ENCODE measurements around the gene SIRT3. TPM values are rescaled to one million over a fixed set of nuclear protein-coding genes. Genes with fewer than 3 reads are reported as not detected.
A peak's percentile ranks its signal among the peaks of the same experiment; 100 is the strongest.
"Not testable (repeated sequence)": the region's sequence is repeated elsewhere in the genome, so short reads cannot be mapped to it uniquely, and the experiment has no call there.

SIRT3 gene
- total RNA-seq, 1 experiment from 2014 or later = 8.4 TPM

DNA sequence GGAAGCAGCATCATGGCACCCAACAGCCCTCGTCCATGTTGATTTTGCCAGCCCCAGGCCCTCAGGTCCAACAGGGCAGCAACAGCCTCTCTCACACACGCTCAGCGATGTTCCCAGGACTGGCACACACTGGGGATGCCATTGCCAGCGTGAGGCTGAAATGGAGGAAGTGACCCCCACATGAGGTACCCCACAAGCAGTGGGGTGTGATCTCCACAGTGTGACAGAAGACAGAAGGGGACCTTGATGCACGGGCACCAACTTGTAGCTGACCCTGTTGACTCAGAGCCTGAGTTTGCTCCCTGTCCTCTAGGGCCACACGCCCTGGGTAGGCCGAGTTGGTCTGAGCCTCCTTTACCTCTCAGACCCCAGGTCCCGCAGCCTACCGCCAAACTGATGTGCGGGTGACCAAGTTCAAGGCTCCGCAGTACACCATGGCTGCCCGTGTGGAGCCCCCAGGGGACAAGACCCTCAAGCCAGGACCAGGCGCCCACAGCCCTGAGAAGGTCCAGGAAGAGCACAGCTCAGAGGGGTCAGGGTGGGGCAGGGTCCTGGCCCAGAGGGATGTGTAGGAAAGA, 37.0 kb downstream of the SIRT3 start:
- no peak for DNase-seq (ENCODE audit: low read depth, low spot score)
- in situ Hi-C loops (cut with HindIII; ENCODE audit: low pct_unique_long_range_greater_than_20kb, low sequenced_read_pairs) = no loop called here

DNA sequence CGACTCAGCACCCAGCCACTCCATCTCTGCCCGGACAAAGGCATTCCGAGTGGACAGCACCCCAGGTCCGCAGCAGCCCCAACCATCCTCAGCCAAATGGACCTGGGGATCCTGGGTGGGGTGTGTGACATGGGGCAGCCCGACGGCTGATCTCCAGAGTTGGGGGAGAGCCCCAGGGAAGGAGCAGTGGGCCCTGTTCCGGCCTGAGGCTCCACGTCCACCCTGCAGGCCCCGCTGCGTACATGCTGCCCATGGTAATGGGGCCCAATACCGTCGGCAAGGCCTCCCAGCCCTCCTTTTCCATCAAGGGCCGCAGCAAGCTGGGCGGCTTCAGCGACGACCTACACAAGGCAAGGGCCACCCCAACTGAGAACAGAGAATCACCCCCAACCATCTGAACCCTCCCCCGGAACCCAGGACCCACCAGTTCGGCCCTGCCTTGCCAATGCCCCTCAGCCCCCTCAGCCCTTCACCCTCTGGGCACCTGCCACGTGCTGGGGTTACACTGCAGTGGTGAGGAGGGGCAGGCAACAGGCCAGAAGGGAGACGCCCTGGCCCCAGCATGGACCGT, 37.8 kb downstream of the SIRT3 start:
- in situ Hi-C loops (cut with HindIII; ENCODE audit: low pct_unique_long_range_greater_than_20kb, low sequenced_read_pairs) = no loop called here
- DNase-seq (ENCODE audit: low read depth, low spot score) = no peak

- DNase-seq (ENCODE audit: low read depth, low spot score) = no peak
- in situ Hi-C loops (cut with HindIII; ENCODE audit: low pct_unique_long_range_greater_than_20kb, low sequenced_read_pairs) = no loop called here
Measured at GRCh38 chr11:197741-198235, 38.4 kb downstream of the SIRT3 start.

GRCh38 chr11:196786-197731, 39.1 kb downstream of the SIRT3 start:
- in situ Hi-C loops (cut with HindIII; ENCODE audit: low pct_unique_long_range_greater_than_20kb, low sequenced_read_pairs) = no loop called here
- no peak for DNase-seq (ENCODE audit: low read depth, low spot score)

GRCh38 chr11:193481-193880, 42.7 kb downstream of the SIRT3 start:
- DNase-seq (ENCODE audit: low read depth, low spot score); in situ Hi-C loops (cut with HindIII; ENCODE audit: low pct_unique_long_range_greater_than_20kb, low sequenced_read_pairs): not testable (repeated sequence)

DNA sequence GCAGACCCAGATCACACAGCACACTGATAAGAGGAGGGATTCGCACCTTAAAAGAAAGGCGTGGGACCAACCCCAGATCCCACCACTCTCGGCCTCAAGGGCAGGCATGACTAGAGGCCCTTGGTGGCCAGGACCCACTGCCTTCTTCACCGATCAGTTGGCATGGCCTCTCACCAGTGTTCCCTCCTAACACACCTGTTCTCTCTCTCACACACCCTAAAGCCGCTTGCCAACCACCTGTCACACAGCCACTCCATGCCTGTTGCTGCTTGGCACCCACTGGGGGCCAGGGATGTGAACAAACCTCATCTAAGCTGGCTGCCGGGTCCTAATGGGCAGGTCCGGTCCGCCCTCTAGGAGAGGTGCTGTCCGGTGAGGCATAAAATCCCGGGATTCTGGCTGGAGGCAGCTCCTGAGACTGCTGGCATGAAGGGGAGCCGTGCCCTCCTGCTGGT, 43.4 kb downstream of the SIRT3 start, which contains the start of gene SCGB1C1:
SCGB1C1 (plus strand) TSS at position 405 of the 455 bp plus-strand sequence; CDS start at position 427, 22 bp downstream.
- in situ Hi-C loops (cut with HindIII; ENCODE audit: low pct_unique_long_range_greater_than_20kb, low sequenced_read_pairs); DNase-seq (ENCODE audit: low read depth, low spot score): not testable (repeated sequence)

GRCh38 chr11:191490-192478, 44.4 kb downstream of the SIRT3 start:
- in situ Hi-C loops (cut with HindIII; ENCODE audit: low pct_unique_long_range_greater_than_20kb, low sequenced_read_pairs); DNase-seq (ENCODE audit: low read depth, low spot score): not testable (repeated sequence)

- in situ Hi-C loops (cut with HindIII; ENCODE audit: low pct_unique_long_range_greater_than_20kb, low sequenced_read_pairs); DNase-seq (ENCODE audit: low read depth, low spot score): not testable (repeated sequence)
Measured at GRCh38 chr11:190546-190945, 45.6 kb downstream of the SIRT3 start.

- in situ Hi-C loops (cut with HindIII; ENCODE audit: low pct_unique_long_range_greater_than_20kb, low sequenced_read_pairs); DNase-seq (ENCODE audit: low read depth, low spot score): not testable (repeated sequence)
Measured at GRCh38 chr11:189843-190311, 46.3 kb downstream of the SIRT3 start.

GRCh38 chr11:189200-189783, 46.9 kb downstream of the SIRT3 start:
- in situ Hi-C loops (cut with HindIII; ENCODE audit: low pct_unique_long_range_greater_than_20kb, low sequenced_read_pairs) = not testable (repeated sequence)

GRCh38 chr11:180242-180641, 55.9 kb downstream of the SIRT3 start:
- DNase-seq (ENCODE audit: low read depth, low spot score); in situ Hi-C loops (cut with HindIII; ENCODE audit: low pct_unique_long_range_greater_than_20kb, low sequenced_read_pairs): not testable (repeated sequence)

More at GRCh38 chr11:189200-189783, 46.9 kb downstream of the SIRT3 start:
- DNase-seq (ENCODE audit: low read depth, low spot score) = peak; percentile 89

Other genes starting within 250 kb of the SIRT3 start
- not detected in 2 replicates for gene SCGB1C1, start 43.3 kb downstream of the SIRT3 start, total RNA-seq (2014; rRNA removed; shearing (Covaris generic))
- gene BET1L, start 28.9 kb downstream of the SIRT3 start, total RNA-seq (2014; rRNA removed; shearing (Covaris generic)) = 15.5 and 16.3 TPM in 2 replicates
- gene RIC8A, start 28.6 kb downstream of the SIRT3 start, total RNA-seq (2014; rRNA removed; shearing (Covaris generic)) = 93.8 and 117 TPM in 2 replicates
- gene PSMD13, start 634 bp upstream of the SIRT3 start, total RNA-seq (2014; rRNA removed; shearing (Covaris generic)) = 133 and 140 TPM in 2 replicates
- gene NLRP6, start 42.1 kb upstream of the SIRT3 start, total RNA-seq (2014; rRNA removed; shearing (Covaris generic)) = 0.11 TPM in 1 of 2 replicates, not detected in the other
- 12.6 and 14.9 TPM in 2 replicates for gene PGGHG, start 52.8 kb upstream of the SIRT3 start, total RNA-seq (2014; rRNA removed; shearing (Covaris generic))
- not detected in 2 replicates for gene IFITM5, start 63.2 kb upstream of the SIRT3 start, total RNA-seq (2014; rRNA removed; shearing (Covaris generic))
- 4.2 and 8.0 TPM in 2 replicates for gene IFITM2, start 71.5 kb upstream of the SIRT3 start, total RNA-seq (2014; rRNA removed; shearing (Covaris generic))
- 0.32 and 0.79 TPM in 2 replicates for gene IFITM1, start 77.7 kb upstream of the SIRT3 start, total RNA-seq (2014; rRNA removed; shearing (Covaris generic))
- 30.3 and 40.0 TPM in 2 replicates for gene IFITM3, start 84.5 kb upstream of the SIRT3 start, total RNA-seq (2014; rRNA removed; shearing (Covaris generic))
- 1.1 and 1.4 TPM in 2 replicates for gene B4GALNT4, start 133.2 kb upstream of the SIRT3 start, total RNA-seq (2014; rRNA removed; shearing (Covaris generic))
- not detected in 2 replicates for gene PKP3, start 157.9 kb upstream of the SIRT3 start, total RNA-seq (2014; rRNA removed; shearing (Covaris generic))
- 23.4 and 25.6 TPM in 2 replicates for gene SIGIRR, start 178.7 kb upstream of the SIRT3 start, total RNA-seq (2014; rRNA removed; shearing (Covaris generic))
- not detected in 2 replicates for gene ANO9, start 205.7 kb upstream of the SIRT3 start, total RNA-seq (2014; rRNA removed; shearing (Covaris generic))
- 41.7 and 45.6 TPM in 2 replicates for gene PTDSS2, start 213.9 kb upstream of the SIRT3 start, total RNA-seq (2014; rRNA removed; shearing (Covaris generic))

All from SK-MEL-5 (cell line).